ENCODE measurements around the gene DNA2. TPM values are rescaled to one million over a fixed set of nuclear protein-coding genes. Genes with fewer than 3 reads are reported as not detected.
A peak's percentile ranks its signal among the peaks of the same experiment; 100 is the strongest.

DNA2 gene
- total and polyA plus RNA-seq, 7 experiments from 2014 or later = 0.40 to 40.2 (median 5.2) TPM

GRCh38 chr10:68371604-68372003, 100.2 kb downstream of the DNA2 start:
- Histone ChIP-seq H3K36me3 (ENCODE audit: control insufficient read depth in 2 of 3, insufficient read depth in 3 of 3, low read length in 3 of 3) (peaks cover 4 to 30% (median 6%) of the 10 kb centered on the region in 3 experiments), H3K27ac (ENCODE audit: low read depth, low read length) (no peak overlapping the region), H3K4me1 (ENCODE audit: control insufficient read depth in 2 of 2, insufficient read depth in 2 of 2, low read length in 2 of 2) (no peaks in the 10 kb centered on the region), H3K27me3 (ENCODE audit: control insufficient read depth in 2 of 2, insufficient read depth in 2 of 2, low read length in 2 of 2) (no peaks in the 10 kb centered on the region), H3K9me3 (ENCODE audit: control insufficient read depth in 2 of 3, low read length in 3 of 3) (peaks cover 0 to 9% (median 0%) of the 10 kb centered on the region in 3 experiments), H3K4me3 (ENCODE audit: low read length) (no peak overlapping the region)
- H3K27me3 Mint-ChIP-seq = no peaks in the 10 kb centered on the region
- ChIA-PET CTCF (no interaction called here), POLR2A (no interaction called here)
- H3K4me1 Mint-ChIP-seq = peaks cover 0 to 4% (median 0%) of the 10 kb centered on the region in 7 donors
- H3K9me3 Mint-ChIP-seq = peaks cover 0 to 27% (median 5%) of the 10 kb centered on the region in 11 donors
- ATAC-seq = no peak
- intact Hi-C loops (cut with micrococcal nuclease) = no loop called here
- H3K27ac Mint-ChIP-seq = no peak overlapping the region
- H3K36me3 Mint-ChIP-seq = peaks cover 8 to 49% (median 44%) of the 10 kb centered on the region in 5 donors
- no peak overlapping the region for H3K4me3 Mint-ChIP-seq
- DNase-seq = no peak

- Histone ChIP-seq H3K4me3 (ENCODE audit: low read length) (no peak overlapping the region), H3K27me3 (ENCODE audit: control insufficient read depth in 2 of 2, insufficient read depth in 2 of 2, low read length in 2 of 2) (no peaks in the 10 kb centered on the region), H3K4me1 (ENCODE audit: control insufficient read depth in 2 of 2, insufficient read depth in 2 of 2, low read length in 2 of 2) (no peaks in the 10 kb centered on the region), H3K27ac (ENCODE audit: low read depth, low read length) (no peak overlapping the region), H3K36me3 (ENCODE audit: control insufficient read depth in 2 of 3, insufficient read depth in 3 of 3, low read length in 3 of 3) (peaks cover 0 to 30% (median 11%) of the 10 kb centered on the region in 3 experiments), H3K9me3 (ENCODE audit: control insufficient read depth in 2 of 3, low read length in 3 of 3) (peaks cover 0 to 9% (median 0%) of the 10 kb centered on the region in 3 experiments)
- Mint-ChIP-seq H3K4me3 (no peak overlapping the region), H3K9me3 (peaks cover 0 to 18% (median 5%) of the 10 kb centered on the region in 11 donors), H3K36me3 (peaks cover 4 to 28% (median 26%) of the 10 kb centered on the region in 5 donors), H3K27ac (no peak overlapping the region), H3K4me1 (peaks cover 0 to 2% (median 0%) of the 10 kb centered on the region in 7 donors), H3K27me3 (no peaks in the 10 kb centered on the region)
- no peak for DNase-seq
- ChIA-PET POLR2A (no interaction called here), CTCF (no interaction called here)
- intact Hi-C loops (cut with micrococcal nuclease) = no loop called here
- ATAC-seq = no peak
Observed at GRCh38 chr10:68367121-68367520, 104.7 kb downstream of the DNA2 start.

- H3K36me3 Mint-ChIP-seq = peaks cover 4 to 26% (median 22%) of the 10 kb centered on the region in 5 donors
- ATAC-seq = no peak
- CTCF ChIA-PET = no interaction called here
- intact Hi-C loops (cut with micrococcal nuclease) = no loop called here
- H3K4me1 ChIP-seq (ENCODE audit: control insufficient read depth in 2 of 2, insufficient read depth in 2 of 2, low read length in 2 of 2) = no peaks in the 10 kb centered on the region
- no peak overlapping the region for H3K27ac Mint-ChIP-seq
- POLR2A ChIA-PET = no interaction called here
- peaks cover 0 to 4% (median 0%) of the 10 kb centered on the region in 3 experiments for H3K9me3 ChIP-seq (ENCODE audit: control insufficient read depth in 2 of 3, low read length in 3 of 3)
- H3K36me3 ChIP-seq (ENCODE audit: control insufficient read depth in 2 of 3, insufficient read depth in 3 of 3, low read length in 3 of 3) = peaks cover under 1 to 24% (median 13%) of the 10 kb centered on the region in 3 experiments
- no peak overlapping the region for H3K27ac ChIP-seq (ENCODE audit: low read depth, low read length)
- H3K4me3 Mint-ChIP-seq = no peak overlapping the region
- no peak for DNase-seq
- no peaks in the 10 kb centered on the region for H3K27me3 ChIP-seq (ENCODE audit: control insufficient read depth in 2 of 2, insufficient read depth in 2 of 2, low read length in 2 of 2)
- H3K9me3 Mint-ChIP-seq = peaks cover 0 to 13% (median 5%) of the 10 kb centered on the region in 11 donors
- no peaks in the 10 kb centered on the region for H3K27me3 Mint-ChIP-seq
- no peak overlapping the region for H3K4me3 ChIP-seq (ENCODE audit: low read length)
- peaks cover 0 to 2% (median 0%) of the 10 kb centered on the region in 7 donors for H3K4me1 Mint-ChIP-seq
Observed at GRCh38 chr10:68366600-68366999, 105.2 kb downstream of the DNA2 start.

- ATAC-seq (no peak), DNase-seq (no peak)
- Histone ChIP-seq H3K9me3 (ENCODE audit: control insufficient read depth in 2 of 3, low read length in 3 of 3) (no peaks in the 10 kb centered on the region), H3K27ac (ENCODE audit: low read depth, low read length) (no peak overlapping the region), H3K27me3 (ENCODE audit: control insufficient read depth in 2 of 2, insufficient read depth in 2 of 2, low read length in 2 of 2) (no peaks in the 10 kb centered on the region), H3K4me3 (ENCODE audit: low read length) (no peak overlapping the region), H3K4me1 (ENCODE audit: control insufficient read depth in 2 of 2, insufficient read depth in 2 of 2, low read length in 2 of 2) (no peaks in the 10 kb centered on the region), H3K36me3 (ENCODE audit: control insufficient read depth in 2 of 3, insufficient read depth in 3 of 3, low read length in 3 of 3) (peaks cover 3 to 21% (median 10%) of the 10 kb centered on the region in 3 experiments)
- Mint-ChIP-seq H3K27ac (no peak overlapping the region), H3K4me3 (no peak overlapping the region), H3K36me3 (peaks cover 4 to 22% (median 19%) of the 10 kb centered on the region in 5 donors), H3K4me1 (peaks cover 0 to 2% (median 0%) of the 10 kb centered on the region in 7 donors), H3K27me3 (no peaks in the 10 kb centered on the region), H3K9me3 (peaks cover 0 to 6% (median 3%) of the 10 kb centered on the region in 11 donors)
- POLR2A ChIA-PET = no interaction called here
- intact Hi-C loops (cut with micrococcal nuclease) = no loop called here
- CTCF ChIA-PET = no interaction called here
Observed at GRCh38 chr10:68365611-68366010, 106.2 kb downstream of the DNA2 start.

GRCh38 chr10:68364101-68364886, 107.5 kb downstream of the DNA2 start:
- H3K27ac Mint-ChIP-seq = peak overlapping the region in 2 of 9 donors; percentile 9 to 12
- no peak for ATAC-seq
- peaks cover 3 to 21% (median 10%) of the 10 kb centered on the region in 3 experiments for H3K36me3 ChIP-seq (ENCODE audit: control insufficient read depth in 2 of 3, insufficient read depth in 3 of 3, low read length in 3 of 3)

More at GRCh38 chr10:68364101-68364886, 107.5 kb downstream of the DNA2 start:
- H3K4me3 ChIP-seq (ENCODE audit: low read length) = no peak overlapping the region
- Mint-ChIP-seq H3K9me3 (no peaks in the 10 kb centered on the region), H3K4me1 (peaks cover 0 to 2% (median 0%) of the 10 kb centered on the region in 7 donors), H3K36me3 (peaks cover 4 to 14% (median 12%) of the 10 kb centered on the region in 5 donors), H3K27me3 (no peaks in the 10 kb centered on the region), H3K4me3 (no peak overlapping the region)
- no peaks in the 10 kb centered on the region for H3K9me3 ChIP-seq (ENCODE audit: control insufficient read depth in 2 of 3, low read length in 3 of 3)
- DNase-seq = no peak
- ChIA-PET CTCF (no interaction called here), POLR2A (no interaction called here)
- H3K4me1 ChIP-seq (ENCODE audit: control insufficient read depth in 2 of 2, insufficient read depth in 2 of 2, low read length in 2 of 2) = no peaks in the 10 kb centered on the region
- intact Hi-C loops (cut with micrococcal nuclease) = no loop called here
- no peak overlapping the region for H3K27ac ChIP-seq (ENCODE audit: low read depth, low read length)
- H3K27me3 ChIP-seq (ENCODE audit: control insufficient read depth in 2 of 2, insufficient read depth in 2 of 2, low read length in 2 of 2) = no peaks in the 10 kb centered on the region

Other genes starting within 250 kb of the DNA2 start
- gene ATOH7, start 239.9 kb downstream of the DNA2 start, total RNA-seq = not detected
- gene ATOH7, start 239.9 kb downstream of the DNA2 start, polyA plus RNA-seq = not detected
- gene HNRNPH3, start 139.9 kb downstream of the DNA2 start, total RNA-seq = 100 to 1,000 TPM; 125 to 190 (median 156) TPM
- 100 to 1,000 TPM; 148 to 182 TPM for gene HNRNPH3, start 139.9 kb downstream of the DNA2 start, polyA plus RNA-seq
- gene PBLD, start 139.0 kb downstream of the DNA2 start, total RNA-seq = 1 to 10 TPM; 1.3 to 3.5 (median 1.9) TPM
- 1 to 10 TPM in 1 of 2 donors, under 1 TPM in 1; 0.72 to 1.3 TPM for gene PBLD, start 139.0 kb downstream of the DNA2 start, polyA plus RNA-seq
- gene RUFY2, start 64.7 kb downstream of the DNA2 start, total RNA-seq = 10 to 100 TPM; 15.1 to 24.7 (median 20.4) TPM
- 1 to 10 TPM; 6.1 to 6.4 TPM for gene RUFY2, start 64.7 kb downstream of the DNA2 start, polyA plus RNA-seq
- 10 to 100 TPM; 19.1 to 28.3 (median 26.5) TPM for gene SLC25A16, start 55.5 kb upstream of the DNA2 start, total RNA-seq
- 1 to 10 TPM; 3.5 to 6.9 TPM for gene SLC25A16, start 55.5 kb upstream of the DNA2 start, polyA plus RNA-seq
- 1 to 10 TPM; 2.5 to 3.0 (median 2.9) TPM for gene TET1, start 88.4 kb upstream of the DNA2 start, total RNA-seq
- gene TET1, start 88.4 kb upstream of the DNA2 start, polyA plus RNA-seq = 1 to 10 TPM; 1.4 to 1.6 TPM
- 10 to 100 TPM; 64.4 to 89.5 (median 88.2) TPM for gene CCAR1, start 249.3 kb upstream of the DNA2 start, total RNA-seq
- gene CCAR1, start 249.3 kb upstream of the DNA2 start, polyA plus RNA-seq = 10 to 100 TPM; 31.7 to 51.7 TPM

Measured in naive thymus-derived CD4-positive, alpha-beta T cell (primary cell).